ENCODE results near the gene TICAM1.
A peak's percentile ranks its signal among the peaks of the same experiment; 100 is the strongest.

The TICAM1 gene

GRCh38 chr19:4773047-4773640, 58.4 kb downstream of the TICAM1 start:
- Histone ChIP-seq H3K4me3 (ENCODE audit: insufficient read depth, low read depth, low read length, poor library complexity, severe bottlenecking) (no peak overlapping the region), H3K4me1 (ENCODE audit: control insufficient read depth, insufficient read depth, low read length, poor library complexity, severe bottlenecking) (no peaks in the 10 kb centered on the region), H3K36me3 (ENCODE audit: control insufficient read depth, insufficient read depth, low read length) (no peaks in the 10 kb centered on the region), H3K27me3 (replicated peaks; ENCODE audit: control insufficient read depth, insufficient read depth, low read length, poor library complexity, severe bottlenecking) (no peaks in the 10 kb centered on the region), H3K9me3 (ENCODE audit: control insufficient read depth, low read length) (no peaks in the 10 kb centered on the region), H3K27ac (ENCODE audit: insufficient read depth, low read length, poor library complexity, severe bottlenecking) (no peak overlapping the region)
- no peak for DNase-seq

- Histone ChIP-seq H3K4me1 (ENCODE audit: control insufficient read depth, insufficient read depth, low read length, poor library complexity, severe bottlenecking) (no peaks in the 10 kb centered on the region), H3K27ac (ENCODE audit: insufficient read depth, low read length, poor library complexity, severe bottlenecking) (no peak overlapping the region), H3K27me3 (replicated peaks; ENCODE audit: control insufficient read depth, insufficient read depth, low read length, poor library complexity, severe bottlenecking) (no peaks in the 10 kb centered on the region)
Measured at GRCh38 chr19:4772566-4772965, 58.9 kb downstream of the TICAM1 start.

DNA sequence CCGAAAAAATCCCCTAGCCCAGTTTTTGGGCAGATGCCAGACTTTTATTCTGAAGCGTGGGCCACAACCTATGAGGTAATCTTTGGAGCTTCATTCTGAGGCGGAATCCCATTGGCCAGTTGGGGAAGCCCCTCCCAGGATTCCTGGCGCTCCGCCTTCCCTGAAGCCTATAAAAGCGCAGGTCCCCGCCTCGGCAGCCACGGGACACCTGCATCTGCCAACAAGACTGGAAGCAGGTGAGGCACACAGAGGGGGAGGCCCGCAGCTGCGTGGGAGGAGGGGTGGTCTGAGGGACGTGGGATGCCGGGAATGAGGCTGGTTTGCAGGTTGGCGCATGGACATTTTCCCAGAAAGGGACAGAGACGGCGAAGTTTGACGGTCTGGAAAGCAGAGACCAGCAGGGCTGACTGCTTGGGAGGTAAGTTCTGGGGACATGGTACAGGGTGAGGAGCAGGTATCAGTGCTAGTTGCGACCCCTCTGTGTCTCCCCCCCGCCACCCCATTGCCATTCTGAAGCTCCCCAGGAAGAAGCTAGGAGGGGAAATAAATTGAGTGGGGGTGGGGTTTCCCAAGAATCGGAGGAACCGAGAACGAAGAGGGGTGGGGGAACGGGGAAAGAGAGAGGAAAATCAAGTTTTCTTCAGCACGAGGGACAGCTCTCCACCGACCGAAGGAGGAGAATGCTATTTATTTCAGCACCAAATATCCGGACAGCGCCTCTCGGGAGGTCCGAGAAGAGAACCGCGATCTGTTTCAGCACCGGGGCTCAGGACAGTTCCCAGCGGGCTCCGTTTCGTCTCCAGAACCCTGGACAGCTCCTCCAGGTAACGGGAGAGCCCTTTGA, 62.4 kb downstream of the TICAM1 start:
- Histone ChIP-seq H3K27ac (ENCODE audit: insufficient read depth, low read length, poor library complexity, severe bottlenecking) (no peak overlapping the region), H3K27me3 (replicated peaks; ENCODE audit: control insufficient read depth, insufficient read depth, low read length, poor library complexity, severe bottlenecking) (no peaks in the 10 kb centered on the region), H3K4me3 (ENCODE audit: insufficient read depth, low read depth, low read length, poor library complexity, severe bottlenecking) (no peak overlapping the region), H3K4me1 (ENCODE audit: control insufficient read depth, insufficient read depth, low read length, poor library complexity, severe bottlenecking) (no peaks in the 10 kb centered on the region), H3K36me3 (ENCODE audit: control insufficient read depth, insufficient read depth, low read length) (no peaks in the 10 kb centered on the region), H3K9me3 (ENCODE audit: control insufficient read depth, low read length) (no peaks in the 10 kb centered on the region)
- peak; percentile 59 to 70 (median 66) for DNase-seq

More at GRCh38 chr19:4772566-4772965, 58.9 kb downstream of the TICAM1 start:
- no peak for DNase-seq
- no peak overlapping the region for H3K4me3 ChIP-seq (ENCODE audit: insufficient read depth, low read depth, low read length, poor library complexity, severe bottlenecking)
- H3K36me3 ChIP-seq (ENCODE audit: control insufficient read depth, insufficient read depth, low read length): no peaks in the 10 kb centered on the region
- no peaks in the 10 kb centered on the region for H3K9me3 ChIP-seq (ENCODE audit: control insufficient read depth, low read length)

Data from effector memory CD4-positive, alpha-beta T cell (primary cell).